Hematopoietic multipotent progenitor cell treated with erythropoietin and hydrocortisone succinate and interleukin-3 and kit ligand, for 15 days (in vitro differentiated cells): ENCODE results near the gene MIR17HG.
A peak's percentile ranks its signal among the peaks of the same experiment; 100 is the strongest.
"Not testable (repeated sequence)": the region's sequence is repeated elsewhere in the genome, so short reads cannot be mapped to it uniquely, and the experiment has no call there.

Experiments used
- DNase-seq: peaks from one replicate; pipeline ENCODE4 v3.0.0-alpha.2; 2015; ENCODE audit warnings: low spot score

The MIR17HG gene

DNA sequence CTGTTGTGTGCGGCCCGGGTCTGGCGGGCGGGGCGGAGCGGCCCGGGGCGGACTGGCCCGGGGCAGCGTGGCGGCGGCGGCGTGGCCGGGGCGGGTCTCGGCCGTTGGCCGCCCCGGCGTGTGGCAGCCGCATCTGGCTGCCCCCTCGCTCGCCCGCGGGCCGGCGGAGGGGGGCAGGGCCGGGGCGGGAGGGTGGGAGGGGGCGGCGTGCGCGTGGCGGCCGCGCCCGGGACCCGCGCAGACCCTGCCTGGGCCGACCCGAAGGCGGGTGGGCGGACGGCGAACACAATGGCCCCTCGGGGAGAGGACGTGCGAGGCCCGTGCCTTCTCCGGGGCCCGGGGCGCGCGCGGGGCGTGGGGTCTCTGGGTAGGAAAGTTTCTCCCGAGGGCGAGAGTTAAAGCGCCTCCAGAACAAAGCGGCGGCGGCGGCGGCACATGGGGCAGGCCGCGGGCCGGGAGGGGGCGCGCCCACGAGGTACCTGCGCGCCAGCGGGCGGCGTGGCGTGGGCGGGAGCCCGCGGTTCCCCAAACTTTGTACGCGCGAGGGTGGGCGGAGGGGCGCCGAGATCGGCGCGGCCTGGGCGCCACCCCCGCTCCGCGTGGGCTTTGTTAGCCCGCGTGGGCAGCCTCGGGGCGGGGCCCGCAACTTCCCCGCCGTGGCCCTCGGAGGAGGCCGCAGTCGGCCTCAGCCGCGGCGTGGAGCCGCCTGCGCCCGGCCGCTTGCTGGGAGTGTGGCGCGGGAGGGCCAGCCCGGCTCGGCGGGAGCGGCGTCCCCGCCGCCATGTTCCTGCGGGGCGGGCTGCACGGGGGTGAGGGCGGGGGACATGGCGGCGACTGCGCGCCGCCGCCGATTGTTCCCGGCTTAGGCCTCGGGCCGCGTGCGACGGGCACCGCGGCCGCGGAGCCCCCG, 764 bp downstream of the MIR17HG start:
- DNase-seq, result peak; percentile 58

DNA sequence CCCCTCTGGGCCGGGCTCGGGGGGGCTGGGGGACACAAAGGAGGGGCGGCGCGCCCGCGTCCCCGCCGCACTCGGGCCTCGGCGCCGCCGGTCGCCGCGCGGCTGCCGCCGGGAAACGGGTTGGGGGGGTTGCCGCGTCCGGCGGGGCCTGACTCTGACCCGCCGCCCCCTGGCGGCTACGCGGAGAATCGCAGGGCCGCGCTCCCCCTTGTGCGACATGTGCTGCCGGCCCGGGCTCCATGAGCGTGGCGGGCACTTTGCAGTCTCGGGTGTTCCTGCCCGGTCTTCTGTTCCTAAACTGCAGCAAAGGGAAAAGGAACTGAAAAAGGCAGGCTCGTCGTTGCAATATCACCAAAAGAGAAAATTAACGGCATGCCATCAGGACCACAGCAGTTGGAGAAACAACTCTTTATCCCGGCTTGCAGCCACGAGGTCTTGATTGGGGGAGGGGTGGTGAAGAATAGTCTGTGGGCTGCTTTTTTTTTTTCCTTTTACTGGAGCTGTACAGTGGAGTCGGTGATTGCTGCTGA, 1.5 kb downstream of the MIR17HG start:
- DNase-seq, result peak; percentile 86

DNA sequence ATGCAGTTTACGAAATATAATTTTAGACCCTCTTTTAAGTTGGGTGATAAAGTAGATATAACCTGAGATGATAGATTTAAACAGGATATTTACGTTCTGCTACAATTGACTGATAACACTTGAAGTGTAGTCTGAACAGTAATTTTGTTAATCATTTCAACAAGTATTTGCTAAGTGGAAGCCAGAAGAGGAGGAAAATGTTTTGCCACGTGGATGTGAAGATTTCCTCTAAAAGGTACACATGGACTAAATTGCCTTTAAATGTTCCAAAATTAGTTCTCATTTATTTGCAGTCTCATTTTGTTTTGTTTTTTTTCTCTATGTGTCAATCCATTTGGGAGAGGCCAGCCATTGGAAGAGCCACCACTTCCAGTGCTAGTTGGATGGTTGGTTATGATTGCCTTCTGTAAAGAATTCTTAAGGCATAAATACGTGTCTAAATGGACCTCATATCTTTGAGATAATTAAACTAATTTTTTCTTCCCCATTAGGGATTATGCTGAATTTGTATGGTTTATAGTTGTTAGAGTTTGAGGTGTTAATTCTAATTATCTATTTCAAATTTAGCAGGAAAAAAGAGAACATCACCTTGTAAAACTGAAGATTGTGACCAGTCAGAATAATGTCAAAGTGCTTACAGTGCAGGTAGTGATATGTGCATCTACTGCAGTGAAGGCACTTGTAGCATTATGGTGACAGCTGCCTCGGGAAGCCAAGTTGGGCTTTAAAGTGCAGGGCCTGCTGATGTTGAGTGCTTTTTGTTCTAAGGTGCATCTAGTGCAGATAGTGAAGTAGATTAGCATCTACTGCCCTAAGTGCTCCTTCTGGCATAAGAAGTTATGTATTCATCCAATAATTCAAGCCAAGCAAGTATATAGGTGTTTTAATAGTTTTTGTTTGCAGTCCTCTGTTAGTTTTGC, 2.8 kb downstream of the MIR17HG start:
- DNase-seq, result no peak

DNA sequence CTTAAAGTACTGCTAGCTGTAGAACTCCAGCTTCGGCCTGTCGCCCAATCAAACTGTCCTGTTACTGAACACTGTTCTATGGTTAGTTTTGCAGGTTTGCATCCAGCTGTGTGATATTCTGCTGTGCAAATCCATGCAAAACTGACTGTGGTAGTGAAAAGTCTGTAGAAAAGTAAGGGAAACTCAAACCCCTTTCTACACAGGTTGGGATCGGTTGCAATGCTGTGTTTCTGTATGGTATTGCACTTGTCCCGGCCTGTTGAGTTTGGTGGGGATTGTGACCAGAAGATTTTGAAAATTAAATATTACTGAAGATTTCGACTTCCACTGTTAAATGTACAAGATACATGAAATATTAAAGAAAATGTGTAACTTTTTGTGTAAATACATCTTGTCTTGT, 3.6 kb downstream of the MIR17HG start:
- no peak for DNase-seq

DNA sequence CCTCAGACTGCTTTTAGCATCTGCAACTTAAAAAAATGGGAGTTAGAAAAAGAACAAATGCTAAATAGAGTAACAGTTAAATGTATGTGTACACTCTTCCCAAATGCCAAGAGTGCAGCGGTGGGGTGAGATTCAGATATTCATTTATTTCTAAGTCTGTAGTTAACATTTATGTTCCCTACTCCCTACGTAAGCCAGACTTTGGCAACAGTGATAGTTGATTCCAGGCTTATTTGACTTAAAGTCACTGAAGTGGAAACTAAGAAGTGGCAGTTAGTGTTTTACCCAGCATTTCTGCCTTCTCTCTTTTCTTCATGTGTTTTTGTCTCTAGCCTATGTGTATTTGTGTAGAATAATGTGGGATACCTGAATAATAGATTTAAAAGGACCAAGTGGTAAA, 4.5 kb downstream of the MIR17HG start:
- DNase-seq, result no peak

DNA sequence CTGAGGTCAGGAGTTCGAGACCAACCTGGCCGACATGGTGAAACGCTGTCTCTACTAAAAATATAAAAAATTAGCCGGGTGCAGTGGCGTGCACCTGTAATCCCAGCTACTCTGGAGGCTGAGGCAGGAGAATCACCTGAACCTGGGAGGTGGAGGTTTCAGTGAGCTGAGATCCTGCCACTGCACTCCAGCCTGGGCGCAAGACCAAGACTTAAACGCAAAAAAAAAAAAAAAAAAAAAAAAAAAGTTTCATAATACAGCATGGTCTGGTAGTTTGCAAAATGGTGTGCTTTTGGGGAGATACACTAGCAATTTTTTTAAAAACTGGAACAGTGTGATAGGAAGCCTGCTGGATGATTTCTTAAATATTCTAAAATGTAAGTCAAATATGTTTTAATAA, 5.4 kb downstream of the MIR17HG start:
- not testable (repeated sequence) for DNase-seq

DNA sequence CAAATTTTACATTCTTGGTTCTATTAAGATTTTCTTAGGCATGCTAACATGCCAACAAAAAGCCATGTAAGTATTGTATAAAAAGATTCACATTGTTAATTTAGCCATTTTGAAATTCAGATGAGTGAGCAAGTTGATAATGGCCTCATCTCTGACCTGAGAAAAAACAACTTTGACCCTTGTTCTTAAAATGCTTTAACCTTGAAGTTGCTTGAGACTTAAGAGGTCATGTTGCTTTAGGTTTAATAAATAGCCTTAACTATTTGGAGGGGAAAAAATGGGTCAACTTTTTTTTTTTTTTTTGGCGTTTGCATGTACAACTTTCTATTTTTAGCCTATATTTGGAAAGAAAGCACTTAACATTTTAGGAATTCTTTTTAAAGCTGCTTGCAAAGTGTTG, 6.0 kb downstream of the MIR17HG start:
- DNase-seq, result no peak

DNA sequence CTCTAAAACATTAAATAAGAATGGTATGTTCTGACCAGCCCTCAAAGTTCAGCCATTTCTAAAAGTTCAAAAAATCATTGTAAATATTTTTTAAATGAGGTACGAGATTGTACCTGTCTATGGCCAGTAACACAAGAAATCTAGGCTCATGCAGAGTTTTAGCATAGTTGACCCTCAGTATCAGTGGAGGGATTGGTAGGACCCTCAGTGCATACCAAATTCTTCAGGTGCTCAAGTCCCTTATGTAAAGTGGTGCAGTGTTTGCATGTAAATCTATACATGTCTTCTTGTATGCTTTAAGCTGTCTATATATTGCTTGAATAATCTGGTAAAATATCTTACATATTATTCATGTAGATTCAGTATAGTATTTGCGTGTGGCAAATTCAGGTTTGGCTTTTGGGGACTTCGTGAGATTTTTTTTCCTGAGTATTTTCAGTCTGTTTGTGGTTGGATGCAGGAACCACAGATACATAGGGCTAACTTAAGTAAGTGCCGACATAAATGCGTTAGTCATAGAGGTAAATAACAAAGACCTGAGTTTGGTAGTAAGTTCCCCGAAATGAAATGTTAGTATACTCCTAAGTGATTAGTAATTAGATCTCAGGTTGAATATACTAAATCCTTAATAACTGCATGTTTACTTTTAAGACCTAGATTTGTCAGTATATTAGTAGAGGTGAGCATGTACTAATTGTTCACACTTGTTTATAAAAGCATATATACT, 7.8 kb downstream of the MIR17HG start:
- no peak for DNase-seq

DNA sequence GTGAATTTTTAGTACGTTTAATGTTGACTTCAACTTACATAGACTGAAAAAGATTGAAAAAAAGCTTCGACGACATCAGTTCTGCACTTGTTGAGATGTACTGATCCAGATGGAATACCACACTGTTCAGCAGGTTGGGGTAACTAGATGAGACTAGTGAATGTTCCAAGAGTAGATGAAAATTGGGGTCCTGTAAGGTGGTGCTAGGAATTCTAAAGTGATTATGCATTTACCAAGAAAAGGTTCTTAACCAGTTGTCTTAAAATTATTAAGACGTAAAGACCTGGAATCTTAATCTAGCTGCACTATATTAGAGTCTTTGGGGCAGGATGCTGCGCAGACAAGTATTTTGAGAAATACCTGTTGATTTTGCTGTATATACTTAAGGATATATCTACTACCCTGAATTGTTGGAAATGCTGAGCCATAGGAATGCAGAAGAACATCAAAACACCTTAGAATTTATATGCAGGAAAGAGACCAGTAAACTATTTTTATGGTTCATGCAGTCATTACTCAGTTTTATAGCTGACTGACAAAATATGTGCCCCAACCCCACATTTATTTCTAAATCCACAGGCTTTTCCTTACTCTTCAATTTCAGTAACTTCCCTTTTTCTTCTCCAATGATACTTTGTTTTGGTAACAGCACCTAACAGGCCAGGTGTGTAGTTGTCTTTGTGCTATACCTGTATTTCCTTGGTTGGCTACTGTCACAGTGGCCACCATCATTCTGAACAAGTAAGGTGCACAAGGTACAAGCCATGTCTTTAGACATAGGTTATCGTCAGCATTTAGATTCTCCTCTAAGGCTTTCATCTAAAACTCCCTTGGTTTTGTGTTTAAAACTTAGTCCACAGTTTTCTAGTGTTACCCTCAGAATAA, 8.6 kb downstream of the MIR17HG start:
- no peak for DNase-seq

DNA sequence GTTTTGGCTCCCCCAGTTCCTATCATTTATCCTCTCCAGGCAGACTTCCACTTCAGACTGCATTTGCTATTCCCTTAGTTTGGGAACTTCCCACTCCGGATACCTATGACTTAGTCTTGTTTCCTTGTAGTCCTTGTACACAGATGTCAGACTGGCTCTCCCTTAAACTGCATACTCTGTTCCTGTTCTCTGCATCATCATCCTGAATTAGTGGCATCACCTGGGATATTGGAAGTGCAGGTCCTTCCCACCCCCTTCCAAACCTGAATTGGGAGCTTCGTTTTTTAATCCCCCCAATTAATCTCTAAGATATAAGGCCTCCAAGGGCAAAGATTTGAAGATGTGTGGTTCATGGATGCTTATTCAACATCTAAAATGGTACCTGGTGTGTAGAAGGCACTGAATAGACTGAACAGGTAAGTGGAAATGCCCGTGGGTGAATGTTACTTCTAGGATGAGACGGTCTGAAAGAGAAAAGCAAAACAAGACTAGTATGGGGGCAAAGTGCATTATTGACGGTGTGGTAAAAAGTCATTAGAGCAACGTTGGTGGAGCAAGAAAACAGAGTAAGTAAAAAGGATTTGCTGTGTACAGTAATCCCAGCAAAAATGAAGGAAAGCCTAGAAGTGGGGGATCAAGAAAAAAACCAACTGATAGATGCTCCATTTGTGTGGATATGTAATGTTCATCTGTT, 9.6 kb downstream of the MIR17HG start:
- DNase-seq, result no peak

DNA sequence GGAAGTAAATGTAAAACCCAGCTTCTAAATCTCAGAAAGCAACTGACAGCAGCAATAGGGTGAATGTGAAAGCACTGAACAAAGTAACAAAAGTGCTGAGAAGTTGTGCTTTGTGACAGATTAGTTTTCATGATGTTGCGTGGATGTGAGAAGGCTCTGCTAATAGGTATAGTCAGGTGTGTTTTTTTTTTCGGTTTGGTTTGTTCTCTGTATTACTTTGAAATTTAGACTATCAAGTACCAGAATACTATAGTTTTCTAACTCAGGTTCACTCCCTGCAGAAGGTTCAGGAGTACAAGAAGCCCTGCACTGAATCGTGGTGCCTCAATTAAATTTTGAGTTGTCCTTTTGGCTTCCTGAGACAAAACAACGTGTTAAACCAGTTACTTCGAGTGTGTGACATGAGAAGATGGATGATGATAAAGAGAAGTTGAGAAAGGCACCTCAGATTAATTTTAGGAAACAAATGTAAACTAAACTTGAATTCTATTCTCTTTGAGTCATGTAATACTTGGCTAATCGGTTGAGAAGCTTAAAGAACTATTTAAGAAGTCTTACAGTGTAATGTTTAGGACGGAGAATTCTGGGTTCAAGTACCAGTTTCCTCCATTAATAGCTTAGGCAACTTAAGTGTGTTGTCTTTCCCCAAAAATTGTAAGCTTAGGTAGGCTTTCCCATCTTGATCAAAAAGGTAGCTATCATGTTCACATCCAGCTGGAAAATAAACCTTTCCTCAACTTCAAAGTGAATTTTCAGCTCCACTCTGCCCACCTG, 10.3 kb downstream of the MIR17HG start:
- no peak for DNase-seq

DNA sequence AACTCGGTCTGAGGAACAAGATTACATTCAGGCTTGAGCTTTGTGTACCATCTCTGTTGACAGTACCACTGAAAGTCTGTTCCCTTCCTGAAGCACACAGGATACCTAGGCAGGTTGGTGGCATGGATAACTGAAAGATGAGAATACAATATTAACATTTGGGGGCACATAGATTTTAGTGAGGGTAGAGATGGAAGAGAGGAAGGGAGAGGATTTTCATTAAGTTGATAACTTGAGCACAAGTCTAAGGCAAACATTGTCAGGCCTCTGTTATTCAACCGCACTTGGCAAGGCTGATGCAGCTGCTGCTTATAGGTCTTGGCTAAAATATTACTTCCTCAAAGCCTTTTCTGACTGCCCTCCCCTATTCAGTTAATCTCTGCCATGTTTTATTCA, 10.9 kb downstream of the MIR17HG start:
- DNase-seq, result no peak

DNA sequence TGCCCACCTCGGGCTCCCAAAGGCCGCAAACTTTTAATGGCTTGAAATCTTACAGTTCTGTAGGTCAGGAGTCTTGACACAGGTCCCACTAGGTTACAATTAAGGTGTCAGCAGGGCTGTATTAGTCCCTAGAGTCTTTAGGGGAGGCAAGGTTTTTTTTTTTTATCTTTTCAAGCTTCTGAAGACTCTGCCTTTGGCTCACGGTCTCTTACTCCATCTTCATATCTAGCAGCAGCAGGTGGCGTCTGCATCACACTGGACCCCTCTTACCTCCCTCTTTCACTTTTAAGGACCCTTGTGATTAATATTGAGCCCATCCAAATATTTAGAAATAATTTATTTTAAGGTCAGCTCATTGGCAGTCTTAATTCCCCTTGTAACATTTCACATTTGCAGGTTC, 11.6 kb downstream of the MIR17HG start:
- DNase-seq, result no peak

DNA sequence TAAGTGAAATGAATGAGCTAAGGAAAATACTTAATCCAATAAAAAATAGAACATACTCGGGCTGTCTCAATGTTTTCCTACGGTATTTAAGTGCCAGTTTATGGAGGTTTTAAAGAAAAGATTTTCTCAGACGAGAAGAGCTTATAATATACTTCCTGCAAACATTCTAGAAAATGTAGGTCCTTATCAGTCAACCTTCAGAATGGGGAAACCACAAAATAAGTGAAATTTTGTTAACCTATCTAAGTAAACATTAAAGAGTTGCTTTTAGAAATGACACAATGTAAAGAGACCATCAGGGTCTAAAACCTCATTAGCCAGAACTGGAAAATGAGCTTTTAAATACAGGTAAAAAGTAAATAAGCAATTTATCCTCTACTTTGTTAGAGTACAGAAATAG, 12.1 kb downstream of the MIR17HG start:
- no peak for DNase-seq

DNA sequence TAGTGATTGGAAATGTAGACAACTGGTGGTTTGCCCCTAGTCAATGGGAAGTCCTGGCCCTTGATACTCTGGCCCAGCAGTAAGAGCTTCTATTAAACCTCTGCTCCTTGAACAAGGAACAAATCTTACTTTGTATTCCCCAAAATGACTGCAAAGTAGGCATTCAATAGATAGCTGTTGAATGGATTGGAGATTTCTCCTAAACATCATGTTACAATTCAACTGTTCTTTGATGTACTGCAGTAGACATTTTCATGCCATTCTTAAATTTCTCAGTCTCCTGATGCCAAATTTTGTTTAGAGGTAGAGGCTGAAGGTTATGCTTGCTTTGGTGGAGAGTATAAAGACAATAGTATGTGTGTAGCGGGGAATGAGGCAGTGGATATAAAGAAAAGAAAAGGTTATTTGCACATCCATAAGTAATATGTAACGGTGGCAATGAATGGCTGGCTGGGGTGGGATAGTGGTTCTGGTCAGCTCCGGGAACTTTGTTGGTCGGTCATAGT, 12.8 kb downstream of the MIR17HG start:
- no peak for DNase-seq

DNA sequence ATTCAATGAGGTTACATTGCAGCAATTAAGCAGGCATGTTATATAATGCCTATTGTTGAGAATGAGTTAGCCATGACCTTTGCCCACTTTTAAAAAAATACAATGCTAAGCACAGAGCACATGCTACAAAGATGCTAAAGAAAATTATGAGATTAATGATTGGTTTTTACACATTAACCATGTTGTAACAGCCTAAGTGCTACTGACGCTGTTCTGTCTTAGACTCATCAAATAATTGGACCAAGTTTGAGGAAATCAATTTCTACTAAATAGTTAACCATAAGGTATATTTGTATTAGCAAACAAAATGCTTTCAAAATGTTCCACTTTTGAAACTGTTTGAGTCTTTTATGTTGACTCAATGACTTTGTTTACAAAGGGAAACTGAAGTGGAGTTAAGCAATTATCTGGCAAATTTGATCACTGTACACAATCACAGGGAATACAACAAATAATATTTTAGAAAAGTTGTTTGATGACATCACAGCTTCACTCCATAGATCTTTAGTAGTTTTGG, 14.3 kb downstream of the MIR17HG start:
- no peak for DNase-seq

DNA sequence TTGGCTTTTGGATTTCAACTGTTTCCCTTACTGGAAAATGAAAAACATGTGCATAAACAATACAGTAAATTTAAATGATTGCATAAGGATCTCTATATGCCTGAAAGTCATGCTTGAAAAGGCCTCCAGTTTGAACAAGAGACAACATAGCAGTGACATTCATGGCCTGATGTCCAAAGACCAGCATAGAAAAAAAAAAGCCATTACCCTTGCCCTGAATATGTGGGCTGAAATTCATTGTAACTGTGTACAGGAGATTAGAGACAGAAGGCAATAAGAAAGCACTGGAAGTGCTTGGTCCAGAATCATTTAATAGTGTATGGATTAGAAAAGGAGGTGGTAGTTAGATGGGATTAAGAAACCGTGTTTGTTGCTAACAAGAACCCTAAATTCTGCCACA, 15.4 kb downstream of the MIR17HG start:
- DNase-seq, result no peak

DNA sequence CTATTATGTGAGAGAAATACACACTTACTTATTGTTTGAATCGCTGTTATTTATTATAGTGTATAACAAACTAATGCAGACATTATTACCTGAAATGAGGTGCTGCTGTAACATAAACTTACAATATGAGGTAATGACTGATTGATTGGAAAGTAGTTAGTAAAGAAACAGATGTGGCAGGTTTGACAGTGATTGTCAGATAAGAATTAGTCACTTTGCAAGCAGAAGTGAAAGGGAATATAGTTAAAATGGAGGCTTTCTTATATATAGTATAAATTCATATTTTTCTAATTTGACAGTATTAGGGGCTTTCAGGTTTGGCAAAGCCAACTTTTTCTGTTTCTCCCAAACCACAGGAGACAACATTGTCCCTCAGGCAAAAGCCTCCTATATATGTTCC, 20.6 kb downstream of the MIR17HG start:
- no peak for DNase-seq
